ENCODE data around the gene CACNA1C. TPM values are rescaled to one million over a fixed set of nuclear protein-coding genes. Genes with fewer than 3 reads are reported as not detected.

The CACNA1C gene
- total RNA-seq, 1 donor from 2014 or later, result 201 TPM

DNA sequence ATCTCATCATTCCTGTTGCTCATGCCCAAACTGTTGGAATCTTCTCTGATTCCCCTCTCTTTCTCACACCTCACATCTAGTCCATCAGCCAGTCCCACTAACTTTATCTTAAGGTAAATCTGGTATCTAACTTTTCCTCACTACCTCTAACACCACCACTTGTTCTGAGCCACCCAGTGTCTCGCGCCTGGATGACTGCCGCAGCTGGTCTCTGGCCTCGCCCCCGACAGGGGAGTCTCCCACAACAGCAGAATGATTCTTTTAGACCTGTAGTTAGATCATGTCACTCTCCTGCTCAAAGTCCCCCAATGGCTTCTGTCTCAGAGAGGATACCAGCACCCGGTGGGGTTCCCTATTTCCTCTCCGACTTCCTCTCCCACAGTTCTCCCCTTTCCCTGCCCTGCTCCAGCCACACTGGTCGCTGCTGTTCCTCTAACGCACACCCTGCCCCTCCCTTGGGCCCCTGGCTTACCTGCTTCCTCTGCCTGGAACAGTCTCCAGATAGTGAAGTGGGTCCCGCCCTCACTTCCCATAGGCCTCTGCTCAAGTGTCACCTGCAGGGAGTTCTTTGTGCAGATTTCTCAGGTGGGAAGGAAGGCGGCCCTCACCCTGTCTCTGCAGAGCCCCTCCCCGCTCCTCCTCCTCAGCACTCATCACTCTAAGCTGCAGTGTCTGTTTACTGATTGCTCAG is 403.5 kb downstream of the CACNA1C start:
- DNase-seq (no peak), ATAC-seq (no peak)
- intact Hi-C loops (cut with micrococcal nuclease), result no loop called here

- ATAC-seq (no peak), DNase-seq (no peak)
- intact Hi-C loops (cut with micrococcal nuclease), result no loop called here
Observed at GRCh38 chr12:2456813-2457186, 404.0 kb downstream of the CACNA1C start.

GRCh38 chr12:2457215-2457932 is 404.6 kb downstream of the CACNA1C start:
- DNase-seq (no peak), ATAC-seq (peak; percentile 5)
- intact Hi-C loops (cut with micrococcal nuclease), result no loop called here

DNA sequence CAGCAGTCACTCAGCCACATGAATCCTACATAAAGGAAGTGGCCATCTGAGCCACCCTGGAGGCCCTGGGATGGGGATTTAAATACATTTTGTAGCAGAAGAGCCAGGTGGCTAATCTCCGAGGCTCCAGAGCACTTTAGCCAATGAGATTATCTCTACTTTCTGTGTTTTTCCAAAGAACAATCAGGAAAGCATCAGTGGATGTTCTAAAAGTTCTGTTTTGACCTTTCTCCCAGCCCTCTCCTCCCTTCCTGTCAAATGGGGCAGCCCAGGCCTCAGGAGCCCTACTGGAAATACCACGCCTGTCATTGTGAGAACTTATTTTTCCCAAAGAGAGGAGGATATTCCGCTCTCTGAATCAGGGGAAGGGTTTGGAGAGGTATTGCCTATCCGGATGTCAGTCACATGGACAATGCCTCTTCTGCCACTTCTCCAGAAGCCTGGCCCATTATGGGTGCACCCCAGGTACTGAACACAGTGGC is 405.2 kb downstream of the CACNA1C start:
- intact Hi-C loops (cut with micrococcal nuclease), result no loop called here
- ATAC-seq, result peak; percentile 55

GRCh38 chr12:2460051-2460670 is 407.4 kb downstream of the CACNA1C start:
- intact Hi-C loops (cut with micrococcal nuclease), result no loop called here
- ATAC-seq, result no peak
- DNase-seq, result no peak

More for the DNA sequence above, 405.2 kb downstream of the CACNA1C start:
- no peak for DNase-seq

GRCh38 chr12:2461046-2461445 is 408.3 kb downstream of the CACNA1C start:
- intact Hi-C loops (cut with micrococcal nuclease), result no loop called here
- DNase-seq (no peak), ATAC-seq (no peak)

DNA sequence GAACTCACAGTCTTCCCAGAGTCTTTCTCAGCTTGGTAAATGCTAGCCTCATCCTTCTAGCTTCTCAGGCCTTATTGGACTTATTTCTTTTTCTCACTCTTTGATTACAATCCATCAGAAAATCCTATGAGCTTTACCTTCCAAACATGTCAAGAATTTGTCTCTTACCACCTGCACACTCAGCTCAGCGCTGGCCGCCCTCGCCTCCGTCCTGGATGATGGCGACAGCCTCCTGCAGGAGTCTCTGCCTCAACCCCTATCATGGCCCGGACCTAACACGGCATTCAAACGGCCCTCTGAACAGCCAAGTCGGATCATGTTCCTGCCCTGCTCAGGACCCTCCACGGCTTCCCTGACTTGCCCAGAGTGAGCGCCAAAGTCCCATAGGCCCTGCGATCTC is 408.9 kb downstream of the CACNA1C start:
- DNase-seq, result no peak
- intact Hi-C loops (cut with micrococcal nuclease), result no loop called here
- no peak for ATAC-seq

- ATAC-seq, result peak; percentile 6
- no peak for DNase-seq
- intact Hi-C loops (cut with micrococcal nuclease), result no loop called here
Observed at GRCh38 chr12:2462087-2462486, 409.3 kb downstream of the CACNA1C start.

GRCh38 chr12:2463719-2464118 is 410.9 kb downstream of the CACNA1C start:
- DNase-seq (no peak), ATAC-seq (no peak)
- intact Hi-C loops (cut with micrococcal nuclease), result no loop called here

- ATAC-seq (no peak), DNase-seq (no peak)
- intact Hi-C loops (cut with micrococcal nuclease), result no loop called here
Observed at GRCh38 chr12:2465681-2466080, 412.9 kb downstream of the CACNA1C start.

DNA sequence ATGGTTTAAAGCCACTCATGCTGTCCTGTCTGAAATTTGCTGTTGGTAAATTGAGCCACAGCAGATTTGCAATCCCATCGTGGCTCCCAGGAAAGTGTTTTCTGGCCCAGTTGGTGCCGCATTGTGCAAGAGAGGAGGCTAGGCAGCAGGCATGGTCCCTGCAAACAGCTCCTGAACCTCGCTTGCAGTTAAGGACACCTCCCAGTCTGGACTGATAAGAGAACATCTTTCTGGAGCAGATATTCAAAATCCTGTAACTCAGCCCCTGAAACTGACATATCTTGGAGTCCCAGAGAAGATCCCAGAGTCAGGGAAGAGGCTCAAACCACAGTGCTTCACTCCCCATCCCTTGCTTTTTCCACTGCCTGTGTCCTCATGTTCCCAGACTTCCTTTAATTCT is 413.4 kb downstream of the CACNA1C start:
- ATAC-seq (no peak), DNase-seq (no peak)
- intact Hi-C loops (cut with micrococcal nuclease), result no loop called here

DNA sequence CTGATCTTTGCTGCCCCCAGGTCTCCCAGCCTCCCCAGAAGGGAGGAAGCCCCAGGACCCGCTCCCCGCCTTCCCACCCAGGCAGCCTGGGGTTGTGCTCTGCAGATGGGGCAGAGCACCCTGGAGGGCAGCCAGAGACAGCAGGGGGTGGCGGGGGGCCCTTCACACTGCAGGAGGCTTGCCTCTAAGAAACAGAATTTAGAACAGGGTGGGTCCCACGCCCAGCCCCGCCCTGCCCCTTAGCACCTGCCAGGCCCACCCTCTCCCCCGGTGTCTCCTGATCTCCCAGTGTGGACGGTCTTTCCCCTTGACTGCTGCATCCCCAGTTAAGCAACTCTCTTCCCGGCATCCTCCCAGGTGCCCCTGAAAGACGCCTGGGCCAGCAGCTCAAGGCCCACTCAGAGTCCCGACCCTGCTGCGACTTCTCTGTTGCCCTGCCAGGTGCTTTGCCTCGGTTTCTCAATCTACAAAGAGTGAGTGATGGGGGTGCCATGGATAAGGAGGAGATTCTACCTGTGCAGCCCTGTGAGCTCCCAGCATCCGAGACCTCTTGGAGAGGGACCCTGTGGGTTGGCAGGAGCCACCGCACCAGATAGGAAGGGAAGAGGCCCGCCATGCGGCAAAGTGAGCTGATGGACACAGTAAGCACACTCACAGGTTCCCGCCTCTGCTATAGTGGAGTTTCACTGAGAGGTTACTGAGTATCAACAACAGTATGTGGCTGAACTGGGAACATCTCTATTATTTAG is 414.8 kb downstream of the CACNA1C start:
- ATAC-seq (no peak), DNase-seq (no peak)
- intact Hi-C loops (cut with micrococcal nuclease), result no loop called here

- intact Hi-C loops (cut with micrococcal nuclease), result no loop called here
- no peak for DNase-seq
Observed at GRCh38 chr12:2475984-2476383, 423.2 kb downstream of the CACNA1C start.

GRCh38 chr12:2477009-2477766 is 424.4 kb downstream of the CACNA1C start:
- intact Hi-C loops (cut with micrococcal nuclease), result no loop called here
- ATAC-seq (no peak), DNase-seq (no peak)

More at GRCh38 chr12:2475984-2476383, 423.2 kb downstream of the CACNA1C start:
- no peak for ATAC-seq

DNA sequence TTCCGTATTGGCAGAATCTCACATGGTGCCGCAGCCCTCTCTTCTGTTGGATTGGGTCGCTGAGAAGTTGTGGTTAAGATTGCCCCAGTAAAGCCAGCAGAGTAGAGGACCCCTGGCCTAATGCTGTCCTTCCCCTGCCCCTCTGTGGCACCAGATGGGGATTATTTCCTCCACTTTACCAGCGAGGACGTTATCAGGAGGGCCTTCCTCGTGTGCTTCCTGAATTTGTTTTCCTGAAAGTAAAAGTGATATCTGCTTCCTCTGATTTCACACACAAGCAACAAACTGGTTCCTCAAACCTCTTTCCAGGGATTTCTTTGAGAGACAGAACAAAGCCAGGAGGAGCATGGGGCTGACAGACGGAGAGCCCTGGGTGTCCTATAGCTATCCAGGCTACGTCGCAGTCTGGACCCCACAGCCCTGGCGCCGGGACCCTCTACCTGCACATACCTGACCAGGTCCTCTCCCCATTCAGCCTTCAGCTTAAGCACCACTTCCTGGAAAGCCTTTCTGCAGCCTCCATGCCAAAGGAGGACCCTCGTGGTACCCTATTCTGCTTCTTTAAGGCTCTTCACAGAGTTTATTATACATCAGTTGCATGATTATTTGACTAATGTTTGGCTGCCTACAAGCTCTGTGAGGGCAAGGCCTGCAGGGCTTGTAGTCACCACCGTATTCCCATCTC is 427.2 kb downstream of the CACNA1C start:
- intact Hi-C loops (cut with micrococcal nuclease), result no loop called here
- DNase-seq (no peak), ATAC-seq (no peak)

- intact Hi-C loops (cut with micrococcal nuclease), result no loop called here
- no peak for DNase-seq
- ATAC-seq, result no peak
Observed at GRCh38 chr12:2481346-2481745, 428.6 kb downstream of the CACNA1C start.

- intact Hi-C loops (cut with micrococcal nuclease), result no loop called here
- ATAC-seq (peak; percentile 76), DNase-seq (no peak)
Observed at GRCh38 chr12:2481951-2482350, 429.2 kb downstream of the CACNA1C start.

GRCh38 chr12:2482938-2483660 is 430.3 kb downstream of the CACNA1C start:
- no peak for DNase-seq
- intact Hi-C loops (cut with micrococcal nuclease), result no loop called here
- ATAC-seq, result no peak

Data from left ventricle myocardium superior (tissue), 1 donor.